Measurements from ENCODE around the gene MYL4. TPM values are rescaled to one million over a fixed set of nuclear protein-coding genes. Genes with fewer than 3 reads are reported as not detected.

Gene MYL4
- total RNA-seq, 3 donors from 2014 or later (not counting 1 experiment from before 2014, with no cell fraction given), result 0.33 TPM; not detected in 2

DNA sequence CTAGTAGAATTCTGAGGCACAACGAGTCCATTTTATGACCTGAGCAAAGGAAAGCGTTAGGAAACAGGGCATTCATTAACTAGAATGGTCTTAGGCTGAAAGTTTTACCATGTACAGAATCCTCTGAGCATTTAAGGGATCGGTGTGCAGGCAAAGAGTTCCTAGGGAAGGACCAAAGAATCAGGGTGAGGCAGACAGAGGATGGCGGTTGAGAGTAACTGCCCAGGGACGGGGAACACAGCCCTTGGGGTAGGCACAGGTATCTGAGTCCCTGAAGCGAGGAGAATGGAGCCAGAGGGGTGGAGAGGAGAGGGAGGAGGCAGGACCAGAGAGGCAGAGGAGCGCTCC, 30.4 kb downstream of the MYL4 start:
- TF ChIP-seq, protein P1, sequence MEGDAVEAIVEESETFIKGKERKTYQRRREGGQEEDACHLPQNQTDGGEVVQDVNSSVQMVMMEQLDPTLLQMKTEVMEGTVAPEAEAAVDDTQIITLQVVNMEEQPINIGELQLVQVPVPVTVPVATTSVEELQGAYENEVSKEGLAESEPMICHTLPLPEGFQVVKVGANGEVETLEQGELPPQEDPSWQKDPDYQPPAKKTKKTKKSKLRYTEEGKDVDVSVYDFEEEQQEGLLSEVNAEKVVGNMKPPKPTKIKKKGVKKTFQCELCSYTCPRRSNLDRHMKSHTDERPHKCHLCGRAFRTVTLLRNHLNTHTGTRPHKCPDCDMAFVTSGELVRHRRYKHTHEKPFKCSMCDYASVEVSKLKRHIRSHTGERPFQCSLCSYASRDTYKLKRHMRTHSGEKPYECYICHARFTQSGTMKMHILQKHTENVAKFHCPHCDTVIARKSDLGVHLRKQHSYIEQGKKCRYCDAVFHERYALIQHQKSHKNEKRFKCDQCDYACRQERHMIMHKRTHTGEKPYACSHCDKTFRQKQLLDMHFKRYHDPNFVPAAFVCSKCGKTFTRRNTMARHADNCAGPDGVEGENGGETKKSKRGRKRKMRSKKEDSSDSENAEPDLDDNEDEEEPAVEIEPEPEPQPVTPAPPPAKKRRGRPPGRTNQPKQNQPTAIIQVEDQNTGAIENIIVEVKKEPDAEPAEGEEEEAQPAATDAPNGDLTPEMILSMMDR (IDR thresholded peaks at IDR 0.05), result no peak
- Histone ChIP-seq H3K27ac (ENCODE audit: low read length) (no peak overlapping the region), H3K36me3 (ENCODE audit: control insufficient read depth, insufficient read depth, low read length) (no peaks in the 10 kb centered on the region), H3K4me1 (ENCODE audit: control insufficient read depth, insufficient read depth, low read length) (peaks cover 8% of the 10 kb centered on the region), H3K9me3 (ENCODE audit: control insufficient read depth, insufficient read depth, low read length) (peaks cover 5% of the 10 kb centered on the region), H3K4me3 (ENCODE audit: low read length) (no peak overlapping the region), H3K27me3 (ENCODE audit: control insufficient read depth, insufficient read depth, low read length) (no peaks in the 10 kb centered on the region)
- Mint-ChIP-seq H3K4me1 (peaks cover 15 to 16% of the 10 kb centered on the region in 2 donors), H3K27ac (no peak overlapping the region), H3K36me3 (no peaks in the 10 kb centered on the region), H3K9me3 (no peaks in the 10 kb centered on the region), H3K27me3 (ENCODE audit: low read depth in 2 of 2) (peaks cover 0 to 4% of the 10 kb centered on the region in 2 donors), H3K4me3 (no peak overlapping the region)
- intact Hi-C loops (cut with micrococcal nuclease), result no loop called here
- 93% methylated on average over 7 of the region's 7 CpGs for WGBS (ENCODE audit: insufficient coverage)
- DNase-seq (no peak), ATAC-seq (no peak)

DNA sequence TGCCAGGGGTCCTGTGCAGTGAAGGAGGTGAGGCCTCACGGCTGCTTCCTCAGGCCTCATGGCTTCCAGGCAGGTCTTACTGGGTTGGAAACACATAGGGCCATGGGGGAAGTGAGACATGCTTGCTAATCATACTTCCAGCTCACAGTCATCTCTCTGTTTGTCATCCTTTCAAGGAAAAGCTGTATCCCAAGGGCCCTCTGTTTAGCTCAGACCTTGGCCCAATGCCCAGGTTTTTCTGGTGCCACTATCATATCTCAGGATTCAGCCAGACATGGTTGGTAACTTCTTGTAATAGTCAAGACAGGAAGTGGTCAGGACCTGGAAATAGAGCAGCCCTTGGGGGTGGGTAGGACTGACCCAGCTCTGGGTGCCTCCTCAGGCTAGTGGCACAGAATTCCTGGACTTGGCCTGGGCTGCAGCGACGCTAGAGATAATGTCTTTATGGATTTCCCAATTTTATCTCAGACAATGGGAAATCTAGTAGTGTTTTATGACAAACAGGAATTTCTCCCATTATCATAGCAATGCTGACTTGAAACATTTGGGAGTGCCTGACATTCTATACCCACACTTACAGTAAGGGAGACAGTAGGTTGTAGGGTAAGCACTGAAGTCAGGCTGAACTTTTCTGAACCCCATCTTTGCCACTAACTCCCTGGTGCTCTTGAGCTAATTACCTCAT, 31.0 kb downstream of the MYL4 start:
- Histone ChIP-seq H3K36me3 (ENCODE audit: control insufficient read depth, insufficient read depth, low read length) (no peaks in the 10 kb centered on the region), H3K4me1 (ENCODE audit: control insufficient read depth, insufficient read depth, low read length) (peaks cover 8% of the 10 kb centered on the region), H3K27ac (ENCODE audit: low read length) (no peak overlapping the region), H3K9me3 (ENCODE audit: control insufficient read depth, insufficient read depth, low read length) (peaks cover 5% of the 10 kb centered on the region), H3K4me3 (ENCODE audit: low read length) (no peak overlapping the region), H3K27me3 (ENCODE audit: control insufficient read depth, insufficient read depth, low read length) (no peaks in the 10 kb centered on the region)
- H3K4me3 Mint-ChIP-seq, result no peak overlapping the region
- WGBS (ENCODE audit: insufficient coverage), result 33% methylated on average over 1 of the region's 3 CpGs
- ATAC-seq, result peak in 2 of 3 donors; percentile 29 to 52
- intact Hi-C loops (cut with micrococcal nuclease), result no loop called here
- H3K27ac Mint-ChIP-seq, result no peak overlapping the region
- H3K9me3 Mint-ChIP-seq, result no peaks in the 10 kb centered on the region
- peaks cover under 1 to 6% of the 10 kb centered on the region in 2 donors for H3K27me3 Mint-ChIP-seq (ENCODE audit: low read depth in 2 of 2)
- DNase-seq, result no peak
- peaks cover 15 to 16% of the 10 kb centered on the region in 2 donors for H3K4me1 Mint-ChIP-seq
- TF ChIP-seq, protein P1 (IDR thresholded peaks at IDR 0.05), result no peak
- no peaks in the 10 kb centered on the region for H3K36me3 Mint-ChIP-seq

DNA sequence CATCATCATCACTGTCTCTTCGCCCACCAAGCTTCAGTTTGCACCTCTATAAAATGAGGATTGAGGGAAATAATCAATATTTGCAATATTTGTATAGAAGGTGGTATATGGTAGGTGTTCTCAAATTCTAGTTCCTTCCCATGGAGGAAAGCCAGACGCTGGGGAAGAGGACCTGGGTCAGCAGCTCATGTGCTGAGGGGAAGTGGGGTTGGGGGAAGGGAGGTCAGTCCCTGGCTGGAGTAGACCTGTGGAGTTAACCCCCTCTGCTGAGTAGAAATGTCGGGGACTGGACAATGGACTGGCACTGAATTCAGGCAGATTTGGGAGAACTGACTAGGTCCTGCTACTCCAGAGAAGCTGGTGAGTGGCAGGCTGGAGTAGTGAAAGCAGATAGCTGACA, 31.7 kb downstream of the MYL4 start:
- Histone ChIP-seq H3K36me3 (ENCODE audit: control insufficient read depth, insufficient read depth, low read length) (no peaks in the 10 kb centered on the region), H3K4me1 (ENCODE audit: control insufficient read depth, insufficient read depth, low read length) (peaks cover 8% of the 10 kb centered on the region), H3K27me3 (ENCODE audit: control insufficient read depth, insufficient read depth, low read length) (no peaks in the 10 kb centered on the region), H3K9me3 (ENCODE audit: control insufficient read depth, insufficient read depth, low read length) (peaks cover 5% of the 10 kb centered on the region), H3K27ac (ENCODE audit: low read length) (no peak overlapping the region), H3K4me3 (ENCODE audit: low read length) (no peak overlapping the region)
- DNase-seq, result no peak
- intact Hi-C loops (cut with micrococcal nuclease), result no loop called here
- H3K9me3 Mint-ChIP-seq, result no peaks in the 10 kb centered on the region
- TF ChIP-seq, protein P1 (IDR thresholded peaks at IDR 0.05), result no peak
- H3K27me3 Mint-ChIP-seq (ENCODE audit: low read depth in 2 of 2), result peaks cover 7 to 9% of the 10 kb centered on the region in 2 donors
- ATAC-seq, result no peak
- H3K36me3 Mint-ChIP-seq, result no peaks in the 10 kb centered on the region
- H3K4me3 Mint-ChIP-seq, result no peak overlapping the region
- 59% methylated on average over 2 of the region's 3 CpGs for WGBS (ENCODE audit: insufficient coverage)
- H3K27ac Mint-ChIP-seq, result no peak overlapping the region
- peaks cover 15 to 16% of the 10 kb centered on the region in 2 donors for H3K4me1 Mint-ChIP-seq

DNA sequence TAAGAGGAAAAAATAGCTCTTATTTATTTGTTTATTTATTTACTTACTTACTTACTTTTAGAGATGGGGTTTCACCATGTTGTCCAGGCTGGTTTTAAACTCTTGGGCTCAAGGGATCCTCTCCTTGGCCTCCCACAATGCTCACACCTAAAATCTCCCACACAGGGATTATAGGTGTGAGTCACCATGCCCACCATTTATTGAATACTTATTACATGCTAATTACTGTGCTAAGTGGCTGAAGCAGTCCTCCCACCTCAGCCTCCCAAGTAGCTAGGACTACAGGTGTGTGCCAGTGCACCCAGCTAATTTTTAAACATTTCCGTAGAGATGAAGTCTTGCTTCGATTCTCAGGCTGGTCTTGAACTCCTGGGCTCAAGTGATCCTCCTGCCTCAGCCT, 33.5 kb downstream of the MYL4 start:
- ATAC-seq, result no peak
- peaks cover 13 to 19% of the 10 kb centered on the region in 2 donors for H3K27me3 Mint-ChIP-seq (ENCODE audit: low read depth in 2 of 2)
- H3K4me3 ChIP-seq (ENCODE audit: low read length), result no peak overlapping the region
- H3K4me3 Mint-ChIP-seq, result no peak overlapping the region
- H3K4me1 ChIP-seq (ENCODE audit: control insufficient read depth, insufficient read depth, low read length), result peaks cover 8% of the 10 kb centered on the region
- intact Hi-C loops (cut with micrococcal nuclease), result no loop called here
- no peaks in the 10 kb centered on the region for H3K36me3 ChIP-seq (ENCODE audit: control insufficient read depth, insufficient read depth, low read length)
- no peaks in the 10 kb centered on the region for H3K9me3 Mint-ChIP-seq
- no peak overlapping the region for H3K27ac ChIP-seq (ENCODE audit: low read length)
- no peaks in the 10 kb centered on the region for H3K9me3 ChIP-seq (ENCODE audit: control insufficient read depth, insufficient read depth, low read length)
- no peaks in the 10 kb centered on the region for H3K27me3 ChIP-seq (ENCODE audit: control insufficient read depth, insufficient read depth, low read length)
- no peak for DNase-seq
- no peak overlapping the region for H3K27ac Mint-ChIP-seq
- TF ChIP-seq, protein P1 (IDR thresholded peaks at IDR 0.05), result no peak
- H3K36me3 Mint-ChIP-seq, result no peaks in the 10 kb centered on the region
- WGBS (ENCODE audit: insufficient coverage), result 81% methylated on average over 2 of the region's 2 CpGs
- peaks cover 15 to 16% of the 10 kb centered on the region in 2 donors for H3K4me1 Mint-ChIP-seq

All from natural killer cell (primary cell).